B cell (primary cell): ENCODE results near the gene TRERF1. TPM values are rescaled to one million over a fixed set of nuclear protein-coding genes. Genes with fewer than 3 reads are reported as not detected.
"Not testable (repeated sequence)": the region's sequence is repeated elsewhere in the genome, so short reads cannot be mapped to it uniquely, and the experiment has no call there.

ENCODE experiments used
- ATAC-seq: fragments of 200-7000 bp; cut with Tn5 transposase; one replicate; pipeline ENCODE4 v1.10.0; 2021; ENCODE audit warnings: low read depth, mild to moderate bottlenecking, moderate number of reproducible peaks, moderate library complexity
- CTCF ChIA-PET: fragments of 350-600 bp; sonication (Branson Sonifier 250); formaldehyde crosslinking; loops from one replicate; lab custom pipeline; 2021; ENCODE audit warnings: antibody characterized with exemption, inconsistent platforms; lab: Charles Lee
- POLR2A ChIA-PET: fragments of 350-600 bp; sonication (Branson Sonifier 250); formaldehyde crosslinking; loops from one replicate; lab custom pipeline; 2021; ENCODE audit warnings: antibody characterized with exemption; lab: Charles Lee
- DNase-seq: peaks from one replicate; pipeline ENCODE4 v3.0.0; 2013
- H2AFZ ChIP-seq: 2 replicates; pipeline ENCODE4 v1.6.1; 2012; ENCODE audit warnings: mild to moderate bottlenecking, low read depth, low read length; ENCODE audit not compliant: insufficient read depth, poor library complexity, severe bottlenecking
- H3K27ac ChIP-seq, 2 donors: 1 replicate in 1 of 2; 2 replicates in 1 of 2; pipeline ENCODE4 v1.5.1; 2012 to 2013; ENCODE audit warnings: low read length in 2 of 2, mild to moderate bottlenecking in 2 of 2, moderate library complexity in 1 of 2
- H3K27me3 ChIP-seq, 4 experiments: fragments of 200-600 bp in 1 of 4; sonication (generic) in 1 of 4; replicated peaks in 1 of 4; 1 replicate in 2 of 4; 2 replicates in 2 of 4; pipeline versions ENCODE4 v1.6.1 to v1.7.0; 2013 to 2016; ENCODE audit warnings: low read length in 3 of 4, mild to moderate bottlenecking in 2 of 4, mixed read lengths in 1 of 4, moderate library complexity in 1 of 4; ENCODE audit not compliant: insufficient read depth in 4 of 4, control insufficient read depth in 3 of 4; ENCODE audit errors: control extremely low read depth in 1 of 4
- H3K36me3 ChIP-seq, 2 experiments: replicated peaks in 1 of 2; 1 replicate in 1 of 2; 2 replicates in 1 of 2; pipeline versions ENCODE4 v1.6.1 to v1.7.1; 2013; ENCODE audit warnings: low read length in 1 of 2; ENCODE audit not compliant: insufficient read depth in 2 of 2, control insufficient read depth in 1 of 2; ENCODE audit errors: control extremely low read depth in 1 of 2, extremely low read depth in 1 of 2
- H3K4me1 ChIP-seq, 2 donors: fragments of 200-600 bp in 1 of 2; sonication (generic) in 1 of 2; 1 replicate in 1 of 2; 2 replicates in 1 of 2; pipeline versions ENCODE4 v1.5.1 to v1.6.1; 2013 to 2017; ENCODE audit warnings: low read length in 2 of 2; ENCODE audit not compliant: control insufficient read depth in 2 of 2, insufficient read depth in 2 of 2
- H3K4me2 ChIP-seq: replicated peaks from 2 replicates; pipeline ENCODE3; 2012; ENCODE audit warnings: mild to moderate bottlenecking, low read depth, low read length; ENCODE audit not compliant: poor library complexity, severe bottlenecking
- H3K4me3 ChIP-seq, 5 experiments: fragments of 200-600 bp in 1 of 5; sonication (generic) in 1 of 5; 1 replicate in 3 of 5; 2 replicates in 2 of 5; pipeline versions ENCODE4 v1.5.1 to v1.7.0; 2011 to 2016; ENCODE audit warnings: low read length in 4 of 5, mild to moderate bottlenecking in 4 of 5, low read depth in 2 of 5, control low read depth in 1 of 5, moderate library complexity in 1 of 5; ENCODE audit not compliant: insufficient read depth in 1 of 5; ENCODE audit errors: control extremely low read depth in 1 of 5, extremely low read depth in 1 of 5
- H3K79me2 ChIP-seq: fragments of 200-600 bp; sonication (generic); one replicate; pipeline ENCODE4 v1.6.0; 2016; ENCODE audit warnings: low read length; ENCODE audit not compliant: control insufficient read depth, insufficient read depth
- H3K9ac ChIP-seq: fragments of 200-600 bp; sonication (generic); 2 replicates; pipeline ENCODE4 v1.6.1; 2017; ENCODE audit warnings: mild to moderate bottlenecking, low read length, moderate library complexity
- H3K9me3 ChIP-seq, 3 donors: one replicate each; pipeline versions ENCODE4 v1.6.1 to v1.7.1; 2013; ENCODE audit warnings: low read length in 2 of 3; ENCODE audit not compliant: control insufficient read depth in 2 of 3, insufficient read depth in 1 of 3; ENCODE audit errors: control extremely low read depth in 1 of 3
- H4K20me1 ChIP-seq: 2 replicates; pipeline ENCODE4 v1.6.0; 2012; ENCODE audit warnings: mild to moderate bottlenecking, low read length; ENCODE audit not compliant: insufficient read depth, control insufficient read depth, poor library complexity, severe bottlenecking
- H3K27ac Mint-ChIP-seq: one replicate; pipeline ENCODE4 v1.8.0; 2021; ENCODE audit warnings: mixed read lengths
- H3K27me3 Mint-ChIP-seq: one replicate; pipeline ENCODE4 v1.8.0; 2021; ENCODE audit warnings: mixed read lengths
- H3K4me1 Mint-ChIP-seq: one replicate; pipeline ENCODE4 v1.8.0; 2021; ENCODE audit warnings: mixed read lengths
- H3K4me3 Mint-ChIP-seq: one replicate; pipeline ENCODE4 v1.8.0; 2021; ENCODE audit warnings: mixed read lengths
- H3K9me3 Mint-ChIP-seq: one replicate; pipeline ENCODE4 v1.8.0; 2022; ENCODE audit warnings: mixed read lengths; ENCODE audit not compliant: insufficient read depth
- EZH2 ChIP-seq: IDR thresholded peaks from 2 replicates; pipeline ENCODE4 v1.6.1; 2012; ENCODE audit warnings: borderline replicate concordance, low read depth, mild to moderate bottlenecking, moderate library complexity, low read length; ENCODE audit not compliant: insufficient read depth, poor library complexity, severe bottlenecking
- WGBS: methylation state at CpG from one replicate; pipeline ENCODE4 v1.1.5; 2013; ENCODE audit warnings: missing lambda C conversion rate; ENCODE audit not compliant: insufficient coverage; 5-methylcytosine and 5-hydroxymethylcytosine counted together
- intact Hi-C: fragments of 100-400 bp; cut with micrococcal nuclease; formaldehyde crosslinking; loops from one replicate; pipeline ENCODE4 v1.10.0; 2022
- polyA plus RNA-seq: library from polyadenylated mRNA; depleted of rRNA; stranded (reverse); fragments of >200 nt; gene quantifications from 2 replicates; pipeline ENCODE4 v1.2.3, GENCODE V29; 2012
- total RNA-seq, 2 donors: library from RNA; stranded (reverse); fragments of 120-200 nt in 1 of 2; gene quantifications; 1 replicate in 1 of 2; 2 replicates in 1 of 2; pipeline versions ENCODE4 v1.2.3 to v1.2.4, GENCODE V29; 2013 to 2022
- TF ChIP-seq, protein P1 (sequence below): fragments of 200-600 bp; IDR thresholded peaks from one replicate; pipeline ENCODE4 v1.8.0; 2022; ENCODE audit warnings: antibody characterized with exemption, mild to moderate bottlenecking

Gene TRERF1
- total and polyA plus RNA-seq, 2 donors (not counting 1 experiment from before 2014, with no cell fraction given): 3.5 to 6.7 TPM

DNA sequence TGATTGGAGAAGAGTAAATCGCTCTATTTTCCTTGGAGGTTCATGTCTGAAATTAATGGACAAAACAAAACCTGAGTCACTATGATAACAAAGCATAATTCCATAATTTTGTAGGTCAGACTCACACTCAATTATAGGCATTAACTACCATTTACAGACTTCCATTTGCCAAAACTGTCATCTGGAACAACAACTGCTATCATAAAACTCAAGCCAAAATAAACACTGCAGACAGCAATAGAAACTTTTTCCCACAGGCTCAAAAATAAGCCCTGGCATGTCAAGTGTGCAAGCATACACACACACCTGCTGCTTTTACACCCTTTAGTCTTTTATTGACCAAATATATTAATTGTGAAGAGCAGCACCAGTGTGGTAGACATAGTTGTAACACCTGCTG lies 241.2 kb downstream of the TRERF1 start:
- Mint-ChIP-seq H3K4me3 (no peak overlapping the region), H3K27me3 (no peaks in the 10 kb centered on the region), H3K27ac (no peak overlapping the region), H3K4me1 (peaks cover 17% of the 10 kb centered on the region), H3K9me3 (no peaks in the 10 kb centered on the region)
- H3K4me2 ChIP-seq: no peak overlapping the region
- no peaks in the 10 kb centered on the region for H3K27me3 ChIP-seq
- peaks cover 8 to 65% of the 10 kb centered on the region in 2 experiments for H3K36me3 ChIP-seq
- no peak overlapping the region for H3K9ac ChIP-seq
- ChIA-PET POLR2A (no interaction called here), CTCF (no interaction called here)
- no CpG with 5 or more reads among the region's 1 CpG for WGBS
- H2AFZ ChIP-seq: no peak overlapping the region
- H3K4me3 ChIP-seq: no peak overlapping the region
- ATAC-seq (no peak), DNase-seq (no peak)
- peaks cover 18% of the 10 kb centered on the region for H3K79me2 ChIP-seq
- TF ChIP-seq EZH2: no peak
- TF ChIP-seq, protein P1, sequence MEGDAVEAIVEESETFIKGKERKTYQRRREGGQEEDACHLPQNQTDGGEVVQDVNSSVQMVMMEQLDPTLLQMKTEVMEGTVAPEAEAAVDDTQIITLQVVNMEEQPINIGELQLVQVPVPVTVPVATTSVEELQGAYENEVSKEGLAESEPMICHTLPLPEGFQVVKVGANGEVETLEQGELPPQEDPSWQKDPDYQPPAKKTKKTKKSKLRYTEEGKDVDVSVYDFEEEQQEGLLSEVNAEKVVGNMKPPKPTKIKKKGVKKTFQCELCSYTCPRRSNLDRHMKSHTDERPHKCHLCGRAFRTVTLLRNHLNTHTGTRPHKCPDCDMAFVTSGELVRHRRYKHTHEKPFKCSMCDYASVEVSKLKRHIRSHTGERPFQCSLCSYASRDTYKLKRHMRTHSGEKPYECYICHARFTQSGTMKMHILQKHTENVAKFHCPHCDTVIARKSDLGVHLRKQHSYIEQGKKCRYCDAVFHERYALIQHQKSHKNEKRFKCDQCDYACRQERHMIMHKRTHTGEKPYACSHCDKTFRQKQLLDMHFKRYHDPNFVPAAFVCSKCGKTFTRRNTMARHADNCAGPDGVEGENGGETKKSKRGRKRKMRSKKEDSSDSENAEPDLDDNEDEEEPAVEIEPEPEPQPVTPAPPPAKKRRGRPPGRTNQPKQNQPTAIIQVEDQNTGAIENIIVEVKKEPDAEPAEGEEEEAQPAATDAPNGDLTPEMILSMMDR: no peak
- H3K27ac ChIP-seq: no peak overlapping the region
- no peaks in the 10 kb centered on the region for H3K9me3 ChIP-seq
- H4K20me1 ChIP-seq: peaks cover 6% of the 10 kb centered on the region
- intact Hi-C loops: loop anchor here (10.0 kb wide), 2 partner anchors 664 to 1474 kb away; partner anchors contain the start of genes MRPS18A and RPL7L1
- H3K4me1 ChIP-seq: peaks cover 0 to 7% of the 10 kb centered on the region in 2 donors

DNA sequence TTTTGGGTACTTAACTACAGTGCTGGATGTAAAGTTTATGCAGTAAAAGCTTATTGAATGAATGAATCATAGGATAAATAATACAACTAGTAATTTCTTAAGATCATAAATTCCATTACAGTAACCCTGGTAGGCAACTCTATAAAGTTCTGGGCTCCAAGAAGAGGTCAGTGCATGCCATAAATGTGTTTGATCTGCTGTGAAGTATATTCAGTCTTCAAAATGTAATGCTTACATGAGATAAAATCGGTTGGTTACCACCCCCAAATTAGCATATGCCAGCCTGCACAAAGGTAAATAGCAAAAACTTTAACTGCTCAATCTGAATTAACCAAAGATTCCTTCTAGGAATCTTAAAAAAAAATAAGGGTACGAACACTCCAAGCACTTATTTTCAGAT lies 244.2 kb downstream of the TRERF1 start:
- H3K4me1 Mint-ChIP-seq, DNase-seq: not testable (repeated sequence)
- CTCF ChIA-PET: interaction anchor here (0.7 kb wide), 1 partner anchor 10 kb away, joined by 3 read pairs; no protein-coding TSS in a partner anchor

More for the DNA sequence above, 244.2 kb downstream of the TRERF1 start:
- H3K27ac ChIP-seq, H3K4me2 ChIP-seq, H3K4me3 ChIP-seq, H3K27ac Mint-ChIP-seq, H3K27me3 ChIP-seq, H2AFZ ChIP-seq, POLR2A ChIA-PET, intact Hi-C loops, ATAC-seq, H3K4me1 ChIP-seq, H4K20me1 ChIP-seq, H3K9me3 Mint-ChIP-seq, H3K9ac ChIP-seq, H3K27me3 Mint-ChIP-seq, H3K9me3 ChIP-seq, H3K79me2 ChIP-seq, H3K4me3 Mint-ChIP-seq: not testable (repeated sequence)
- no CpG with 5 or more reads among the region's 2 CpGs for WGBS
- peaks cover 11 to 67% of the 10 kb centered on the region in 2 experiments for H3K36me3 ChIP-seq
